IPS DF 6.9 (cell line): ENCODE results near the gene ZNF443.
"Not testable (repeated sequence)": the region's sequence is repeated elsewhere in the genome, so short reads cannot be mapped to it uniquely, and the experiment has no call there.

ENCODE experiments used
- DNase-seq: peaks from one replicate; pipeline ENCODE4 v3.0.0-alpha.2; 2013; ENCODE audit warnings: low read depth, low spot score
- H3K27ac ChIP-seq: one replicate; pipeline ENCODE4 v1.5.1; 2013; ENCODE audit warnings: low read length, control low read depth
- H3K27me3 ChIP-seq: 2 replicates; pipeline ENCODE4 v1.6.1; 2013; ENCODE audit warnings: mild to moderate bottlenecking, low read length; ENCODE audit not compliant: control insufficient read depth, insufficient read depth
- H3K36me3 ChIP-seq: 2 replicates; pipeline ENCODE4 v1.6.1; 2013; ENCODE audit warnings: low read length; ENCODE audit not compliant: control insufficient read depth, insufficient read depth
- H3K4me1 ChIP-seq: 2 replicates; pipeline ENCODE4 v1.6.1; 2013; ENCODE audit warnings: low read length; ENCODE audit not compliant: control insufficient read depth, insufficient read depth
- H3K4me3 ChIP-seq: 2 replicates; pipeline ENCODE4 v1.5.1; 2013; ENCODE audit warnings: mild to moderate bottlenecking, low read length
- H3K9me3 ChIP-seq: 2 replicates; pipeline ENCODE4 v1.6.1; 2013; ENCODE audit warnings: low read length, inconsistent platforms; ENCODE audit not compliant: control insufficient read depth, insufficient read depth
- WGBS: extraction: QIAGEN DNeasy Blood & Tissue Kit; methylation state at CpG from one replicate; pipeline ENCODE4 v1.1.7; 2013; ENCODE audit warnings: mixed read lengths, missing lambda C conversion rate; ENCODE audit not compliant: insufficient read length, insufficient coverage; 5-methylcytosine and 5-hydroxymethylcytosine counted together

The ZNF443 gene

GRCh38 chr19:12440541-12441316 is at the start of gene ZNF443:
TSS of gene ZNF443 (minus strand) at chr19:12441021. CDS start at chr19:12440914, 107 bp downstream.
- Histone ChIP-seq H3K4me1 (no peaks in the 10 kb centered on the region), H3K27me3 (no peaks in the 10 kb centered on the region), H3K4me3 (peak within 1 kb of the TSS; percentile 84), H3K9me3 (no peaks in the 10 kb centered on the region), H3K27ac (no peak within 1 kb of the TSS), H3K36me3 (no peaks in the 10 kb centered on the region)
- WGBS = no CpG with 5 or more reads among the region's 59 CpGs
- DNase-seq = peak; percentile 93

- WGBS = no CpG with 5 or more reads among the region's 1 CpG
- DNase-seq, H3K4me3 ChIP-seq, H3K36me3 ChIP-seq, H3K9me3 ChIP-seq, H3K27me3 ChIP-seq, H3K27ac ChIP-seq, H3K4me1 ChIP-seq: not testable (repeated sequence)
These were observed 45.5 kb upstream of the ZNF443 start for GRCh38 chr19:12486265-12486783.

- DNase-seq = no peak
- Histone ChIP-seq H3K4me3 (no peak overlapping the region), H3K27ac (no peak overlapping the region), H3K27me3 (no peaks in the 10 kb centered on the region), H3K4me1 (no peaks in the 10 kb centered on the region), H3K9me3 (no peaks in the 10 kb centered on the region; the same call in 1 of the 2 replicates), H3K36me3 (no peaks in the 10 kb centered on the region)
- no CpG with 5 or more reads among the region's 3 CpGs for WGBS
These were observed 44.8 kb upstream of the ZNF443 start for GRCh38 chr19:12485571-12485970.

- H3K36me3 ChIP-seq = no peaks in the 10 kb centered on the region
- no peaks in the 10 kb centered on the region; the same call in 1 of the 2 replicates for H3K9me3 ChIP-seq
- no peak overlapping the region for H3K27ac ChIP-seq
- no peak for DNase-seq
- no peaks in the 10 kb centered on the region for H3K27me3 ChIP-seq
- H3K4me3 ChIP-seq = peak overlapping the region; percentile 63; the same call in 1 of the 2 replicates
- no CpG with 5 or more reads among the region's 11 CpGs for WGBS
- H3K4me1 ChIP-seq = no peaks in the 10 kb centered on the region
These were observed 44.2 kb upstream of the ZNF443 start for GRCh38 chr19:12485052-12485416.

- H3K27ac ChIP-seq = no peak within 1 kb of the TSS
- DNase-seq = peak; percentile 84
- H3K4me1 ChIP-seq = no peaks in the 10 kb centered on the region
- H3K36me3 ChIP-seq = no peaks in the 10 kb centered on the region
- peak within 1 kb of the TSS; percentile 73; the same call in 1 of the 2 replicates for H3K4me3 ChIP-seq
- WGBS = no CpG with 5 or more reads among the region's 53 CpGs
- no peaks in the 10 kb centered on the region; the same call in 1 of the 2 replicates for H3K9me3 ChIP-seq
- no peaks in the 10 kb centered on the region for H3K27me3 ChIP-seq
These were observed 43.7 kb upstream of the ZNF443 start, which contains the start of gene ZNF709 for GRCh38 chr19:12484371-12485051. TSS of gene ZNF709 (minus strand) at chr19:12484816. CDS start at chr19:12484657, 159 bp downstream.

GRCh38 chr19:12484011-12484370 is 43.2 kb upstream of the ZNF443 start:
- Histone ChIP-seq H3K27me3 (no peaks in the 10 kb centered on the region), H3K27ac (no peak overlapping the region), H3K4me3 (peak overlapping the region; percentile 73; the same call in 1 of the 2 replicates), H3K4me1 (no peaks in the 10 kb centered on the region), H3K9me3 (no peaks in the 10 kb centered on the region; the same call in 1 of the 2 replicates), H3K36me3 (no peaks in the 10 kb centered on the region)
- no CpG with 5 or more reads among the region's 13 CpGs for WGBS
- DNase-seq = no peak

GRCh38 chr19:12482509-12482886 is 41.7 kb upstream of the ZNF443 start:
- Histone ChIP-seq H3K36me3 (no peaks in the 10 kb centered on the region), H3K27me3 (no peaks in the 10 kb centered on the region), H3K27ac (no peak overlapping the region), H3K4me1 (no peaks in the 10 kb centered on the region; the same call in 1 of the 2 replicates), H3K9me3 (no peaks in the 10 kb centered on the region; the same call in 1 of the 2 replicates), H3K4me3 (no peak overlapping the region)
- WGBS = no CpG with 5 or more reads among the region's 2 CpGs
- no peak for DNase-seq

GRCh38 chr19:12481781-12482508 is 41.1 kb upstream of the ZNF443 start:
- Histone ChIP-seq H3K36me3 (no peaks in the 10 kb centered on the region), H3K27me3 (no peaks in the 10 kb centered on the region), H3K27ac (no peak overlapping the region), H3K9me3 (no peaks in the 10 kb centered on the region; the same call in 1 of the 2 replicates), H3K4me1 (no peaks in the 10 kb centered on the region; the same call in 1 of the 2 replicates), H3K4me3 (no peak overlapping the region)
- DNase-seq = no peak
- WGBS = no CpG with 5 or more reads among the region's 4 CpGs

- no CpG with 5 or more reads among the region's 5 CpGs for WGBS
- no peaks in the 10 kb centered on the region for H3K36me3 ChIP-seq
- no peak for DNase-seq
- H3K27me3 ChIP-seq = no peaks in the 10 kb centered on the region
- H3K4me1 ChIP-seq = no peaks in the 10 kb centered on the region; the same call in 1 of the 2 replicates
- no peak overlapping the region for H3K4me3 ChIP-seq
- H3K9me3 ChIP-seq = no peaks in the 10 kb centered on the region; the same call in 1 of the 2 replicates
- no peak overlapping the region for H3K27ac ChIP-seq
These were observed 37.6 kb upstream of the ZNF443 start for GRCh38 chr19:12478234-12478941.
